OCI-LY1 (cell line): Measurements from ENCODE around the gene VAV3.

Experiments
- EZH2 ChIP-seq: fragments of 200-600 bp; sonication (generic), shearing (Covaris generic); IDR thresholded peaks from 2 replicates; pipeline ENCODE4 v1.8.0; 2017; ENCODE audit warnings: borderline replicate concordance, mixed run types, mild to moderate bottlenecking, antibody characterized with exemption, low read length, moderate library complexity, mixed read lengths
- TF ChIP-seq, protein P1 (sequence below): fragments of 200-600 bp; sonication (generic), shearing (Covaris generic); IDR thresholded peaks from 2 replicates; pipeline ENCODE4 v1.5.1; 2017; ENCODE audit warnings: mild to moderate bottlenecking, antibody characterized with exemption, low read length, moderate library complexity, mixed read lengths

DNA sequence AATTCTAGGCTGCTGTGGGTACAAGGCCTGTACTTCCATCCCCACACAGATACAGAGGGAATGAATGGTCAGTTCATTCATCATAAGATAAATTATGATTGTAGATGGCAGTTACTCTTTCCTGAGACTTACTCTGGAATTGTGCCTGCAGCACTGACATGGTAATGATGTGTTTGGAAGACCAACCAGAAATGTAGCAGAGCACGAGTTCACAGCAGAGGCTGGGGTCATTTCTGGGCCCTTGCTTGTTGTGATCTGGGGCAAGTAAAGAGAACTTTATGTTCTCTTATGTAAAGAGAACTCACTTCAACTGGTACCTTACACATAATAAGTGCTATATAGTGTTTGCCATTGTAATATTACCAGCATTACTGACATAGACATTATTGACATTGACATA is 412.2 kb downstream of the VAV3 start:
- TF ChIP-seq, protein P1, sequence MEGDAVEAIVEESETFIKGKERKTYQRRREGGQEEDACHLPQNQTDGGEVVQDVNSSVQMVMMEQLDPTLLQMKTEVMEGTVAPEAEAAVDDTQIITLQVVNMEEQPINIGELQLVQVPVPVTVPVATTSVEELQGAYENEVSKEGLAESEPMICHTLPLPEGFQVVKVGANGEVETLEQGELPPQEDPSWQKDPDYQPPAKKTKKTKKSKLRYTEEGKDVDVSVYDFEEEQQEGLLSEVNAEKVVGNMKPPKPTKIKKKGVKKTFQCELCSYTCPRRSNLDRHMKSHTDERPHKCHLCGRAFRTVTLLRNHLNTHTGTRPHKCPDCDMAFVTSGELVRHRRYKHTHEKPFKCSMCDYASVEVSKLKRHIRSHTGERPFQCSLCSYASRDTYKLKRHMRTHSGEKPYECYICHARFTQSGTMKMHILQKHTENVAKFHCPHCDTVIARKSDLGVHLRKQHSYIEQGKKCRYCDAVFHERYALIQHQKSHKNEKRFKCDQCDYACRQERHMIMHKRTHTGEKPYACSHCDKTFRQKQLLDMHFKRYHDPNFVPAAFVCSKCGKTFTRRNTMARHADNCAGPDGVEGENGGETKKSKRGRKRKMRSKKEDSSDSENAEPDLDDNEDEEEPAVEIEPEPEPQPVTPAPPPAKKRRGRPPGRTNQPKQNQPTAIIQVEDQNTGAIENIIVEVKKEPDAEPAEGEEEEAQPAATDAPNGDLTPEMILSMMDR, result no peak
- no peak for TF ChIP-seq EZH2
